ENCODE data around the gene CKAP4. TPM values are rescaled to one million over a fixed set of nuclear protein-coding genes. Genes with fewer than 3 reads are reported as not detected.

The CKAP4 gene
- total and polyA plus RNA-seq, 2 donors (not counting 3 experiments of a cell fraction or from before 2014, with no cell fraction given), result 117 to 223 TPM

GRCh38 chr12:106274012-106274411, 26.2 kb upstream of the CKAP4 start:
- no peaks in the 10 kb centered on the region for H3K4me1 ChIP-seq (ENCODE audit: control insufficient read depth, extremely low read depth, insufficient read depth, low read length)
- no peak overlapping the region for H3K9ac ChIP-seq (replicated peaks; ENCODE audit: extremely low read depth, insufficient read depth, low read length)
- H3K79me2 ChIP-seq (ENCODE audit: control insufficient read depth, insufficient read depth, low read length), result no peaks in the 10 kb centered on the region
- no peak overlapping the region for H2AFZ ChIP-seq (ENCODE audit: low read depth, low read length)
- dilution Hi-C loops (cut with MboI; ENCODE audit: extremely low pct_ligation_motif_present, low sequenced_read_pairs) (no loop called here), intact Hi-C loops (cut with micrococcal nuclease) (no loop called here)
- H3K36me3 ChIP-seq (ENCODE audit: control insufficient read depth in 2 of 2, extremely low read depth in 1 of 2, insufficient read depth in 2 of 2, low read length in 2 of 2), result no peaks in the 10 kb centered on the region
- no peak for DNase-seq (ENCODE audit: low read depth, low spot score)
- no peaks in the 10 kb centered on the region for H4K20me1 ChIP-seq (replicated peaks; ENCODE audit: control insufficient read depth, extremely low read depth, insufficient read depth, low read length)
- H3K4me3 ChIP-seq (replicated peaks in 1 of 3; ENCODE audit: insufficient read depth in 1 of 3, low read depth in 1 of 3, low read length in 3 of 3), result no peak overlapping the region
- FAIRE-seq, result no peak
- H3K27ac ChIP-seq (ENCODE audit: insufficient read depth, low read depth, low read length), result no peak overlapping the region
- H3K4me2 ChIP-seq (ENCODE audit: insufficient read depth, low read length), result no peak overlapping the region
- H3K9me3 ChIP-seq (replicated peaks; ENCODE audit: control insufficient read depth, insufficient read depth, low read length), result no peaks in the 10 kb centered on the region
- TF ChIP-seq POLR2AphosphoS5 (IDR thresholded peaks at IDR 0.05; ENCODE audit: insufficient read depth, low read depth, low read length), result no peak
- TF ChIP-seq FOS (IDR thresholded peaks at IDR 0.05; ENCODE audit: borderline replicate concordance, insufficient read depth, low read length), result no peak
- TF ChIP-seq EZH2 (IDR thresholded peaks at IDR 0.05; ENCODE audit: borderline replicate concordance, low read depth, low read length, severe bottlenecking), result no peak
- CTCF ChIA-PET, result interaction anchor here (1.0 to 4.5 kb wide), 2 partner anchors 8 to 11 kb away, joined by 4 to 16 read pairs; no protein-coding TSS in a partner anchor
- H3K9me1 ChIP-seq (replicated peaks; ENCODE audit: control insufficient read depth, extremely low read depth, insufficient read depth, low read length), result no peaks in the 10 kb centered on the region
- H3K27me3 ChIP-seq (ENCODE audit: control insufficient read depth in 2 of 2, insufficient read depth in 2 of 2, low read length in 2 of 2), result peaks cover 2 to 11% of the 10 kb centered on the region in 2 experiments
- POLR2A ChIA-PET, result no interaction called here
- no TSS peak for BruUV-seq (replicated peaks)

- CTCF ChIA-PET, result interaction anchor here (1.0 to 4.5 kb wide), 3 partner anchors 9 to 50 kb away, joined by 4 to 16 read pairs (median 5); no protein-coding TSS in a partner anchor
- DNase-seq (ENCODE audit: low read depth, low spot score) (no peak), FAIRE-seq (no peak)
- H3K4me1 ChIP-seq (ENCODE audit: control insufficient read depth, extremely low read depth, insufficient read depth, low read length), result no peaks in the 10 kb centered on the region
- peaks cover 2 to 11% of the 10 kb centered on the region in 2 experiments for H3K27me3 ChIP-seq (ENCODE audit: control insufficient read depth in 2 of 2, insufficient read depth in 2 of 2, low read length in 2 of 2)
- H4K20me1 ChIP-seq (replicated peaks; ENCODE audit: control insufficient read depth, extremely low read depth, insufficient read depth, low read length), result no peaks in the 10 kb centered on the region
- no TSS peak for BruUV-seq (replicated peaks)
- no peaks in the 10 kb centered on the region for H3K79me2 ChIP-seq (ENCODE audit: control insufficient read depth, insufficient read depth, low read length)
- H3K9ac ChIP-seq (replicated peaks; ENCODE audit: extremely low read depth, insufficient read depth, low read length), result no peak overlapping the region
- no peak overlapping the region for H3K4me3 ChIP-seq (replicated peaks in 1 of 3; ENCODE audit: insufficient read depth in 1 of 3, low read depth in 1 of 3, low read length in 3 of 3)
- intact Hi-C loops (cut with micrococcal nuclease), result no loop called here
- POLR2A ChIA-PET, result no interaction called here
- H3K9me3 ChIP-seq (replicated peaks; ENCODE audit: control insufficient read depth, insufficient read depth, low read length), result no peaks in the 10 kb centered on the region
- no peaks in the 10 kb centered on the region for H3K36me3 ChIP-seq (ENCODE audit: control insufficient read depth in 2 of 2, extremely low read depth in 1 of 2, insufficient read depth in 2 of 2, low read length in 2 of 2)
- dilution Hi-C loops (cut with MboI; ENCODE audit: extremely low pct_ligation_motif_present, low sequenced_read_pairs), result no loop called here
- no peak overlapping the region for H3K27ac ChIP-seq (ENCODE audit: insufficient read depth, low read depth, low read length)
- H2AFZ ChIP-seq (ENCODE audit: low read depth, low read length), result no peak overlapping the region
- no peaks in the 10 kb centered on the region for H3K9me1 ChIP-seq (replicated peaks; ENCODE audit: control insufficient read depth, extremely low read depth, insufficient read depth, low read length)
- H3K4me2 ChIP-seq (ENCODE audit: insufficient read depth, low read length), result no peak overlapping the region
- TF ChIP-seq JUN (IDR thresholded peaks at IDR 0.05; ENCODE audit: borderline replicate concordance, insufficient read depth, insufficient read length, low read depth) (no peak), GATA2 (IDR thresholded peaks at IDR 0.05; ENCODE audit: insufficient read depth, insufficient read length, low read depth, low read length) (no peak), POLR2A (IDR thresholded peaks at IDR 0.05; ENCODE audit: low read depth, low read length) (no peak), MAX (IDR thresholded peaks at IDR 0.05; ENCODE audit: insufficient read depth, insufficient read length) (no peak), FOS (IDR thresholded peaks at IDR 0.05; ENCODE audit: borderline replicate concordance, insufficient read depth, low read length) (no peak), CTCF (IDR thresholded peaks at IDR 0.05; ENCODE audit: extremely low read depth in 1 of 2, insufficient read depth in 1 of 2, low read depth in 1 of 2, low read length in 2 of 2) (no peak), EZH2 (IDR thresholded peaks at IDR 0.05; ENCODE audit: borderline replicate concordance, low read depth, low read length, severe bottlenecking) (no peak), POLR2AphosphoS5 (IDR thresholded peaks at IDR 0.05; ENCODE audit: insufficient read depth, low read depth, low read length) (no peak), MYC (IDR thresholded peaks at IDR 0.05; ENCODE audit: low read depth, low read length) (no peak)
Observed at GRCh38 chr12:106273491-106273890, 25.7 kb upstream of the CKAP4 start.

All from endothelial cell of umbilical vein (primary cell).